HL-60 (cell line): ENCODE results near the gene C16orf74.

Experiments used
- DNase-seq, 2 experiments: peaks; one replicate each; pipeline ENCODE4 v3.0.0-alpha.2; 2010 to 2020; ENCODE audit warnings: low read depth in 1 of 2, low spot score in 1 of 2
- H3K27ac ChIP-seq: fragments of 250-450 bp; sonication (Bioruptor Pico); replicated peaks from 2 replicates; pipeline ENCODE4 v1.5.1; 2020; ENCODE audit warnings: mild to moderate bottlenecking, moderate library complexity
- H3K27me3 ChIP-seq: fragments of 250-450 bp; sonication (Bioruptor Pico); 2 replicates; pipeline ENCODE4 v1.5.1; 2021; ENCODE audit warnings: mild to moderate bottlenecking, moderate library complexity; ENCODE audit not compliant: insufficient read depth, poor library complexity, severe bottlenecking
- H3K4me3 ChIP-seq: replicated peaks from 2 replicates; pipeline ENCODE4 v1.5.1; 2011; ENCODE audit warnings: mild to moderate bottlenecking, control low read depth, low read length; ENCODE audit not compliant: insufficient read depth
- CTCF ChIP-seq: IDR thresholded peaks from one replicate; pipeline ENCODE4 v1.5.1; 2011; ENCODE audit warnings: low read length, control low read depth, inconsistent platforms; ENCODE audit not compliant: insufficient read depth
- GABPA ChIP-seq: IDR thresholded peaks from 2 replicates; pipeline ENCODE4 v1.6.1; 2012; ENCODE audit warnings: low read depth
- POLR2AphosphoS5 ChIP-seq: IDR thresholded peaks from 2 replicates; pipeline ENCODE4 v1.6.1; 2012; ENCODE audit warnings: low read depth
- REST ChIP-seq: IDR thresholded peaks from 2 replicates; pipeline ENCODE4 v1.6.1; 2012; ENCODE audit warnings: low read depth; ENCODE audit not compliant: insufficient replicate concordance
- SPI1 ChIP-seq: IDR thresholded peaks from 2 replicates; pipeline ENCODE4 v1.6.1; 2012; ENCODE audit warnings: low read depth, mild to moderate bottlenecking, borderline replicate concordance

C16orf74 gene

DNA sequence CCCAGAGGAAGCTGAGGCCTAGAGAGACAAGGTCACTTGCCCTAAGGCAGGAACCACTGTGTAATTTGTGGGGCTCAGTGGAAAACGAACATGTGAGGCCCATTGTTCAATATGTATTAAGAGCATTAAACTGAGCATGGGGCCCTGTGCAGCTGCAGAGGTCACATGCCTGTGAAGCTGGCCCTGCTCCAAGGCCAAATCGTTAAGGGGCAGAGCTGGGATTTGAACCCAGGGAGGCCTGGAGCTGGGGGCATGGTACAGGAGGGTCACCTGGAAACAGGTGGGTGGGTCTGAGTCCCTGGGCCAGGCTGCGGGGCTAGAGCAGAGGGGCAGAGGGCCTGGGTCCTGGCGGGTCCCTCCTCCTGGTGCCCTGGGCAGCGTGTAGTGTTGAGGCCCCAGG is 19.7 kb downstream of the C16orf74 start:
- Histone ChIP-seq H3K27me3 (no peaks in the 10 kb centered on the region), H3K4me3 (no peak overlapping the region), H3K27ac (peak overlapping the region; percentile 74)
- TF ChIP-seq SPI1, result no peak
- TF ChIP-seq POLR2AphosphoS5, result no peak
- TF ChIP-seq CTCF, result no peak
- no peak for TF ChIP-seq REST
- TF ChIP-seq GABPA, result no peak
- peak in 1 of 2 experiments; percentile 18 for DNase-seq

- Histone ChIP-seq H3K4me3 (no peak overlapping the region), H3K27ac (peak overlapping the region; percentile 74), H3K27me3 (no peaks in the 10 kb centered on the region)
- peak; percentile 66 to 70 for DNase-seq
- TF ChIP-seq GABPA, result no peak
- TF ChIP-seq POLR2AphosphoS5, result no peak
- TF ChIP-seq REST, result no peak
- peak; percentile 84 for TF ChIP-seq SPI1
Observed at GRCh38 chr16:85730186-85730465, 20.8 kb downstream of the C16orf74 start.

- H3K27me3 ChIP-seq, result no peaks in the 10 kb centered on the region
- TF ChIP-seq CTCF, result no peak
- no peak for TF ChIP-seq POLR2AphosphoS5
- TF ChIP-seq GABPA, result no peak
- TF ChIP-seq REST, result no peak
- TF ChIP-seq SPI1, result no peak
- H3K4me3 ChIP-seq, result no peak overlapping the region
- no peak for DNase-seq
- H3K27ac ChIP-seq, result peak overlapping the region; percentile 74
Observed at GRCh38 chr16:85729452-85730185, 21.3 kb downstream of the C16orf74 start.
